MCF 10A (cell line): ENCODE measurements around the gene LPP. TPM values are rescaled to one million over a fixed set of nuclear protein-coding genes. Genes with fewer than 3 reads are reported as not detected.

Experiments used
- BruUV-seq: library from RNA; stranded (reverse); fragments of 400-500 nt; replicated peaks from 2 replicates; lab custom pipeline; 2021; lab: Mats Ljungman, UMichigan
- CTCF ChIA-PET: fragments of 300-600 bp; sonication (Branson Sonifier 250); formaldehyde crosslinking; extraction: SDS; loops from one replicate; lab custom pipeline; 2021; ENCODE audit warnings: antibody characterized with exemption, inconsistent platforms; lab: Yijun Ruan, JAX
- POLR2A ChIA-PET: fragments of 300-600, 350-650 bp; sonication (Branson Sonifier 250); formaldehyde crosslinking; extraction: SDS; loops from one replicate; lab custom pipeline; 2020; ENCODE audit warnings: antibody characterized with exemption, inconsistent platforms; lab: Yijun Ruan, JAX
- DNase-seq: peaks from one replicate; pipeline ENCODE4 v3.0.0-alpha.2; 2018; ENCODE audit not compliant: unreplicated experiment
- H3K27ac Mint-ChIP-seq: one replicate; pipeline ENCODE4 v1.8.0; 2022; ENCODE audit warnings: mild to moderate bottlenecking, low read depth, mixed read lengths; ENCODE audit not compliant: unreplicated experiment
- H3K27me3 Mint-ChIP-seq: one replicate; pipeline ENCODE4 v1.8.0; 2022; ENCODE audit warnings: mixed read lengths; ENCODE audit not compliant: insufficient read depth, unreplicated experiment
- H3K36me3 Mint-ChIP-seq: one replicate; pipeline ENCODE4 v1.8.0; 2022; ENCODE audit warnings: mild to moderate bottlenecking, moderate library complexity, mixed read lengths; ENCODE audit not compliant: insufficient read depth, unreplicated experiment
- H3K4me1 Mint-ChIP-seq: one replicate; pipeline ENCODE4 v1.8.0; 2022; ENCODE audit warnings: mixed read lengths; ENCODE audit not compliant: insufficient read depth, unreplicated experiment
- H3K4me3 Mint-ChIP-seq: one replicate; pipeline ENCODE4 v1.8.0; 2022; ENCODE audit warnings: mild to moderate bottlenecking, moderate library complexity, mixed read lengths; ENCODE audit not compliant: unreplicated experiment
- H3K9me3 Mint-ChIP-seq: one replicate; pipeline ENCODE4 v1.8.0; 2022; ENCODE audit warnings: mixed read lengths; ENCODE audit not compliant: unreplicated experiment
- CTCF ChIP-seq: fragments of 200-600 bp; IDR thresholded peaks from one replicate; pipeline ENCODE4 v1.8.0; 2022; ENCODE audit warnings: antibody characterized with exemption, mild to moderate bottlenecking; ENCODE audit not compliant: unreplicated experiment
- intact Hi-C: fragments of 100-400 bp; cut with micrococcal nuclease; formaldehyde crosslinking; loops from 2 replicates; pipeline ENCODE4 v1.14.1; 2022
- total RNA-seq: library from RNA; stranded (reverse); gene quantifications from 2 replicates; pipeline ENCODE4 v1.2.3, GENCODE V29; 2022

LPP gene
- total RNA-seq, 1 experiment from 2014 or later: 117 TPM

- POLR2A ChIA-PET: no interaction called here
- no peak for DNase-seq
- Mint-ChIP-seq H3K27me3 (no peaks in the 10 kb centered on the region), H3K9me3 (no peaks in the 10 kb centered on the region), H3K36me3 (peaks cover 7% of the 10 kb centered on the region), H3K4me3 (no peak overlapping the region), H3K4me1 (peaks cover 10% of the 10 kb centered on the region), H3K27ac (no peak overlapping the region)
- TF ChIP-seq CTCF: no peak
- intact Hi-C loops: no loop called here
- CTCF ChIA-PET: interaction anchor here (0.7 kb wide), 1 partner anchor 78 kb away, joined by 3 read pairs; no protein-coding TSS in a partner anchor
- no TSS peak for BruUV-seq
Measured at GRCh38 chr3:188574885-188575284, 420.9 kb downstream of the LPP start.

- POLR2A ChIA-PET: no interaction called here
- no peak for TF ChIP-seq CTCF
- intact Hi-C loops: no loop called here
- no TSS peak for BruUV-seq
- H3K36me3 Mint-ChIP-seq: peaks cover 4% of the 10 kb centered on the region
- H3K27me3 Mint-ChIP-seq: no peaks in the 10 kb centered on the region
- H3K9me3 Mint-ChIP-seq: no peaks in the 10 kb centered on the region
- DNase-seq: no peak
- H3K4me3 Mint-ChIP-seq: no peak overlapping the region
- H3K4me1 Mint-ChIP-seq: peaks cover 10% of the 10 kb centered on the region
- H3K27ac Mint-ChIP-seq: no peak overlapping the region
- CTCF ChIA-PET: no interaction called here
Measured at GRCh38 chr3:188575501-188575900, 421.5 kb downstream of the LPP start.

- DNase-seq: no peak
- CTCF ChIA-PET: no interaction called here
- Mint-ChIP-seq H3K9me3 (no peaks in the 10 kb centered on the region), H3K4me1 (peaks cover 10% of the 10 kb centered on the region), H3K36me3 (no peaks in the 10 kb centered on the region), H3K27me3 (no peaks in the 10 kb centered on the region), H3K27ac (no peak overlapping the region), H3K4me3 (no peak overlapping the region)
- intact Hi-C loops: no loop called here
- no peak for TF ChIP-seq CTCF
- POLR2A ChIA-PET: no interaction called here
- BruUV-seq: no TSS peak
Measured at GRCh38 chr3:188577539-188577938, 423.6 kb downstream of the LPP start.

- no peaks in the 10 kb centered on the region for H3K36me3 Mint-ChIP-seq
- H3K27ac Mint-ChIP-seq: peak overlapping the region; percentile 78
- peaks cover 10% of the 10 kb centered on the region for H3K4me1 Mint-ChIP-seq
- intact Hi-C loops: no loop called here
- ChIA-PET CTCF (interaction anchor here (0.6 to 0.7 kb wide), 3 partner anchors 95 to 1383 kb away, joined by 3 read pairs; no protein-coding TSS in a partner anchor), POLR2A (interaction anchor here (0.6 to 0.7 kb wide), 2 partner anchors 18 to 245 kb away, joined by 3 to 4 read pairs; no protein-coding TSS in a partner anchor)
- no peaks in the 10 kb centered on the region for H3K9me3 Mint-ChIP-seq
- no peak overlapping the region for H3K4me3 Mint-ChIP-seq
- no TSS peak for BruUV-seq
- TF ChIP-seq CTCF: no peak
- DNase-seq: peak; percentile 73
- H3K27me3 Mint-ChIP-seq: no peaks in the 10 kb centered on the region
Measured at GRCh38 chr3:188578576-188579363, 424.8 kb downstream of the LPP start.
